B cell (primary cell): ENCODE measurements around the gene FAM114A1. TPM values are rescaled to one million over a fixed set of nuclear protein-coding genes. Genes with fewer than 3 reads are reported as not detected.

Experiments
- ATAC-seq: fragments of 200-7000 bp; cut with Tn5 transposase; one replicate; pipeline ENCODE4 v1.10.0; 2021; ENCODE audit warnings: low read depth, mild to moderate bottlenecking, moderate number of reproducible peaks, moderate library complexity
- CTCF ChIA-PET: fragments of 350-600 bp; sonication (Branson Sonifier 250); formaldehyde crosslinking; loops from one replicate; lab custom pipeline; 2021; ENCODE audit warnings: antibody characterized with exemption, inconsistent platforms; lab: Charles Lee
- POLR2A ChIA-PET: fragments of 350-600 bp; sonication (Branson Sonifier 250); formaldehyde crosslinking; loops from one replicate; lab custom pipeline; 2021; ENCODE audit warnings: antibody characterized with exemption; lab: Charles Lee
- DNase-seq: peaks from one replicate; pipeline ENCODE4 v3.0.0; 2013
- H2AFZ ChIP-seq: 2 replicates; pipeline ENCODE4 v1.6.1; 2012; ENCODE audit warnings: mild to moderate bottlenecking, low read depth, low read length; ENCODE audit not compliant: insufficient read depth, poor library complexity, severe bottlenecking
- H3K27ac ChIP-seq, 2 donors: 1 replicate in 1 of 2; 2 replicates in 1 of 2; pipeline ENCODE4 v1.5.1; 2012 to 2013; ENCODE audit warnings: low read length in 2 of 2, mild to moderate bottlenecking in 2 of 2, moderate library complexity in 1 of 2
- H3K27me3 ChIP-seq, 4 experiments: fragments of 200-600 bp in 1 of 4; sonication (generic) in 1 of 4; replicated peaks in 1 of 4; 1 replicate in 2 of 4; 2 replicates in 2 of 4; pipeline versions ENCODE4 v1.6.1 to v1.7.0; 2013 to 2016; ENCODE audit warnings: low read length in 3 of 4, mild to moderate bottlenecking in 2 of 4, mixed read lengths in 1 of 4, moderate library complexity in 1 of 4; ENCODE audit not compliant: insufficient read depth in 4 of 4, control insufficient read depth in 3 of 4; ENCODE audit errors: control extremely low read depth in 1 of 4
- H3K36me3 ChIP-seq, 2 experiments: replicated peaks in 1 of 2; 1 replicate in 1 of 2; 2 replicates in 1 of 2; pipeline versions ENCODE4 v1.6.1 to v1.7.1; 2013; ENCODE audit warnings: low read length in 1 of 2; ENCODE audit not compliant: insufficient read depth in 2 of 2, control insufficient read depth in 1 of 2; ENCODE audit errors: control extremely low read depth in 1 of 2, extremely low read depth in 1 of 2
- H3K4me1 ChIP-seq, 2 donors: fragments of 200-600 bp in 1 of 2; sonication (generic) in 1 of 2; 1 replicate in 1 of 2; 2 replicates in 1 of 2; pipeline versions ENCODE4 v1.5.1 to v1.6.1; 2013 to 2017; ENCODE audit warnings: low read length in 2 of 2; ENCODE audit not compliant: control insufficient read depth in 2 of 2, insufficient read depth in 2 of 2
- H3K4me2 ChIP-seq: replicated peaks from 2 replicates; pipeline ENCODE3; 2012; ENCODE audit warnings: mild to moderate bottlenecking, low read depth, low read length; ENCODE audit not compliant: poor library complexity, severe bottlenecking
- H3K4me3 ChIP-seq, 5 experiments: fragments of 200-600 bp in 1 of 5; sonication (generic) in 1 of 5; 1 replicate in 3 of 5; 2 replicates in 2 of 5; pipeline versions ENCODE4 v1.5.1 to v1.7.0; 2011 to 2016; ENCODE audit warnings: low read length in 4 of 5, mild to moderate bottlenecking in 4 of 5, low read depth in 2 of 5, control low read depth in 1 of 5, moderate library complexity in 1 of 5; ENCODE audit not compliant: insufficient read depth in 1 of 5; ENCODE audit errors: control extremely low read depth in 1 of 5, extremely low read depth in 1 of 5
- H3K79me2 ChIP-seq: fragments of 200-600 bp; sonication (generic); one replicate; pipeline ENCODE4 v1.6.0; 2016; ENCODE audit warnings: low read length; ENCODE audit not compliant: control insufficient read depth, insufficient read depth
- H3K9ac ChIP-seq: fragments of 200-600 bp; sonication (generic); 2 replicates; pipeline ENCODE4 v1.6.1; 2017; ENCODE audit warnings: mild to moderate bottlenecking, low read length, moderate library complexity
- H3K9me3 ChIP-seq, 3 donors: one replicate each; pipeline versions ENCODE4 v1.6.1 to v1.7.1; 2013; ENCODE audit warnings: low read length in 2 of 3; ENCODE audit not compliant: control insufficient read depth in 2 of 3, insufficient read depth in 1 of 3; ENCODE audit errors: control extremely low read depth in 1 of 3
- H4K20me1 ChIP-seq: 2 replicates; pipeline ENCODE4 v1.6.0; 2012; ENCODE audit warnings: mild to moderate bottlenecking, low read length; ENCODE audit not compliant: insufficient read depth, control insufficient read depth, poor library complexity, severe bottlenecking
- H3K27ac Mint-ChIP-seq: one replicate; pipeline ENCODE4 v1.8.0; 2021; ENCODE audit warnings: mixed read lengths
- H3K27me3 Mint-ChIP-seq: one replicate; pipeline ENCODE4 v1.8.0; 2021; ENCODE audit warnings: mixed read lengths
- H3K4me1 Mint-ChIP-seq: one replicate; pipeline ENCODE4 v1.8.0; 2021; ENCODE audit warnings: mixed read lengths
- H3K4me3 Mint-ChIP-seq: one replicate; pipeline ENCODE4 v1.8.0; 2021; ENCODE audit warnings: mixed read lengths
- H3K9me3 Mint-ChIP-seq: one replicate; pipeline ENCODE4 v1.8.0; 2022; ENCODE audit warnings: mixed read lengths; ENCODE audit not compliant: insufficient read depth
- CTCF ChIP-seq: fragments of 200-600 bp; IDR thresholded peaks from one replicate; pipeline ENCODE4 v1.8.0; 2022; ENCODE audit warnings: antibody characterized with exemption, mild to moderate bottlenecking
- EZH2 ChIP-seq: IDR thresholded peaks from 2 replicates; pipeline ENCODE4 v1.6.1; 2012; ENCODE audit warnings: borderline replicate concordance, low read depth, mild to moderate bottlenecking, moderate library complexity, low read length; ENCODE audit not compliant: insufficient read depth, poor library complexity, severe bottlenecking
- WGBS: methylation state at CpG from one replicate; pipeline ENCODE4 v1.1.5; 2013; ENCODE audit warnings: missing lambda C conversion rate; ENCODE audit not compliant: insufficient coverage; 5-methylcytosine and 5-hydroxymethylcytosine counted together
- intact Hi-C: fragments of 100-400 bp; cut with micrococcal nuclease; formaldehyde crosslinking; loops from one replicate; pipeline ENCODE4 v1.10.0; 2022
- polyA plus RNA-seq: library from polyadenylated mRNA; depleted of rRNA; stranded (reverse); fragments of >200 nt; gene quantifications from 2 replicates; pipeline ENCODE4 v1.2.3, GENCODE V29; 2012
- total RNA-seq, 2 donors: library from RNA; stranded (reverse); fragments of 120-200 nt in 1 of 2; gene quantifications; 1 replicate in 1 of 2; 2 replicates in 1 of 2; pipeline versions ENCODE4 v1.2.3 to v1.2.4, GENCODE V29; 2013 to 2022

Gene FAM114A1
- total and polyA plus RNA-seq, 2 donors (not counting 1 experiment from before 2014, with no cell fraction given) = 0.30 to 2.9 TPM

- Mint-ChIP-seq H3K4me3 (no peak overlapping the region), H3K27ac (no peak overlapping the region), H3K4me1 (no peaks in the 10 kb centered on the region), H3K27me3 (no peaks in the 10 kb centered on the region), H3K9me3 (no peaks in the 10 kb centered on the region)
- no peak for ATAC-seq
- no peak for DNase-seq
- Histone ChIP-seq H3K27me3 (no peaks in the 10 kb centered on the region), H3K79me2 (no peaks in the 10 kb centered on the region), H3K4me3 (no peak overlapping the region), H3K9ac (no peak overlapping the region), H3K27ac (no peak overlapping the region), H2AFZ (no peak overlapping the region), H3K9me3 (no peaks in the 10 kb centered on the region), H3K36me3 (no peaks in the 10 kb centered on the region), H3K4me1 (no peaks in the 10 kb centered on the region), H4K20me1 (no peaks in the 10 kb centered on the region), H3K4me2 (no peak overlapping the region)
- intact Hi-C loops = no loop called here
- ChIA-PET CTCF (interaction anchor here (0.7 kb wide), 1 partner anchor 13 kb away, joined by 3 read pairs; no protein-coding TSS in a partner anchor), POLR2A (no interaction called here)
- no peak for TF ChIP-seq EZH2
- TF ChIP-seq CTCF = no peak
- 100% methylated on average over 2 of the region's 5 CpGs for WGBS
Measured at GRCh38 chr4:38935391-38936073, 67.9 kb downstream of the FAM114A1 start.

DNA sequence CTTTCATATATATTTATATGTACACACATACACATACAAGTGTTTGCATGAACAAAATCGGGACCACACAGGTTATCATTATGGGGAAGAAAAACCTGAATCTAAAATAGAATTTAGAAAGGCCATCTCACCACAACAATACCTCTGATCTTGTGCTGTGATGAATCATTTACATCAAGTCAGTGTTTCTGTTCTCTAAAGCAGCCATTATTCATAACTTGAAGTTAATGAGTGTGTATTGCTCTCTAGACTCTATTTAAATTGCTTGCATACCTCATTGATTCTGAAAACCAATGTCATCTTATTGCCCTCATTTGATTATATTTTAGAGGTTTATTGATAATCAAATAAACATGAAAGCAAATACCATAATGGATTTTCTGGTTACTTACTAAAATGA, 71.6 kb downstream of the FAM114A1 start:
- Mint-ChIP-seq H3K27ac (no peak overlapping the region), H3K4me3 (no peak overlapping the region), H3K27me3 (no peaks in the 10 kb centered on the region), H3K9me3 (no peaks in the 10 kb centered on the region), H3K4me1 (no peaks in the 10 kb centered on the region)
- ATAC-seq (peak; percentile 36), DNase-seq (no peak)
- no CpG with 5 or more reads among the region's 1 CpG for WGBS
- ChIA-PET CTCF (no interaction called here), POLR2A (no interaction called here)
- Histone ChIP-seq H3K27me3 (no peaks in the 10 kb centered on the region), H3K79me2 (no peaks in the 10 kb centered on the region), H3K9me3 (no peaks in the 10 kb centered on the region), H4K20me1 (no peaks in the 10 kb centered on the region), H3K36me3 (no peaks in the 10 kb centered on the region), H2AFZ (no peak overlapping the region), H3K4me1 (no peaks in the 10 kb centered on the region), H3K4me2 (no peak overlapping the region), H3K27ac (no peak overlapping the region), H3K9ac (no peak overlapping the region), H3K4me3 (no peak overlapping the region)
- intact Hi-C loops = no loop called here
- TF ChIP-seq CTCF (no peak), EZH2 (no peak)
